Kidney (tissue), 14 donors: ENCODE measurements around the gene CAPZB. TPM values are rescaled to one million over a fixed set of nuclear protein-coding genes. Genes with fewer than 3 reads are reported as not detected.

Experiments used
- DNase-seq, 5 donors: peaks; one replicate each; pipeline ENCODE4 v3.0.0-alpha.2; 2013 to 2020
- FAIRE-seq: peaks from 2 replicates; lab custom pipeline; 2012; peaks lifted over from hg19 to GRCh38; lab: Jason Lieb, UNC
- H3K27ac ChIP-seq, 2 donors: one replicate each; pipeline ENCODE4 v1.7.0; 2013; ENCODE audit warnings: low read depth in 2 of 2, low read length in 2 of 2, inconsistent platforms in 1 of 2
- H3K27me3 ChIP-seq: one replicate; pipeline ENCODE4 v1.7.1; 2013; ENCODE audit warnings: low read length, inconsistent platforms; ENCODE audit not compliant: control insufficient read depth, insufficient read depth
- H3K36me3 ChIP-seq, 3 donors: one replicate each; pipeline versions ENCODE4 v1.7.0 to v1.7.1; 2013; ENCODE audit warnings: low read length in 3 of 3, control low read depth in 1 of 3, inconsistent platforms in 1 of 3; ENCODE audit not compliant: insufficient read depth in 3 of 3, control insufficient read depth in 2 of 3
- H3K4me1 ChIP-seq, 3 donors: one replicate each; pipeline versions ENCODE4 v1.7.0 to v1.7.1; 2013; ENCODE audit warnings: low read length in 3 of 3, inconsistent platforms in 1 of 3, low read depth in 1 of 3; ENCODE audit not compliant: control insufficient read depth in 2 of 3, insufficient read depth in 2 of 3
- H3K4me3 ChIP-seq, 3 donors: one replicate each; pipeline versions ENCODE4 v1.7.0 to v1.8.1; 2013; ENCODE audit warnings: low read length in 3 of 3, control low read depth in 1 of 3, inconsistent platforms in 1 of 3
- H3K9ac ChIP-seq, 3 donors: one replicate each; pipeline versions ENCODE4 v1.7.0 to v1.7.1; 2013; ENCODE audit warnings: low read length in 3 of 3, control low read depth in 1 of 3, inconsistent platforms in 1 of 3
- H3K9me3 ChIP-seq, 3 donors: one replicate each; pipeline versions ENCODE4 v1.7.0 to v1.7.1; 2013; ENCODE audit warnings: low read length in 3 of 3, control low read depth in 1 of 3, inconsistent platforms in 1 of 3; ENCODE audit not compliant: control insufficient read depth in 2 of 3, insufficient read depth in 1 of 3
- intact Hi-C: fragments of 100-400 bp; cut with DNase I; formaldehyde crosslinking; loops from one replicate; pipeline ENCODE4 v1.11.1; 2022
- polyA plus RNA-seq: library from polyadenylated mRNA; stranded (reverse); fragments of 350-450 nt; fragmentation: Illumina TruSeq; extraction: RNeasy Lipid Tissue Mini Kit (QIAGEN cat#74804); gene quantifications from one replicate; pipeline ENCODE4 v1.2.3, GENCODE V29; 2014; ENCODE audit warnings: low read depth, low replicate concordance; ENCODE audit not compliant: insufficient read depth
- total RNA-seq: library from RNA; stranded (reverse); fragmentation: NEBNext Ultra II Directional; extraction: Animal tissue kit (Norgen Biotek cat#: 25700); gene quantifications from one replicate; pipeline ENCODE4 v1.2.1, GENCODE V29; 2021
- TF ChIP-seq, protein P1 (sequence below): IDR thresholded peaks from 3 replicates; pipeline ENCODE4 v1.5.1; 2012; ENCODE audit warnings: mild to moderate bottlenecking, moderate library complexity, borderline replicate concordance; ENCODE audit not compliant: insufficient read depth; ENCODE audit errors: extremely low read depth
- donor health status: control.
- donor health status: control.
- donor health status: control.
- donor health status: control.
- donor health status: control.
- donor health status: DM: yes; HTN: yes; CAD: no.
- donor health status: Normal renal cell carcinoma (clear cell type).

The CAPZB gene
- total and polyA plus RNA-seq, 2 donors from 2014 or later, result 253 to 265 TPM

DNA sequence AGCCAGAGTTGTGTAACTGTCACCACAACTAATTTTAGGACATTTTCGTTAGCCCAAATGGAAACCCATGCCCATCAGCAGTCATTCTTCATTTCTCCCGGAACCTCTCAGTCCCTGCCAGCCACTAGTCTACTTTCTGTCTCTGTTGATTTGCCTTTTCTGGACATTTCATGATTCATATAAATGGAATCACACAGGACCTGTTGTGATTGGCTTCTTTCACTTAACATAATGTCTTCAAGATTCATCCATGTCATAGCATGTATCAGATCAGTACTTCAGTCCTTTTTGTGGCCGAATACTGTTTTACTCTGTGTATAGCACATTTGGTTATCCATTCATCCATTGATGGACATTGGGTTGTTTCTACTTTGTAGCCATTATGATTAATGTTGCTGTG, 166.1 kb downstream of the CAPZB start:
- H3K9ac ChIP-seq, result no peak overlapping the region
- intact Hi-C loops, result no loop called here
- no peak for FAIRE-seq
- H3K36me3 ChIP-seq, result peaks cover 0 to 5% (median 3%) of the 10 kb centered on the region in 3 donors
- H3K9me3 ChIP-seq, result no peaks in the 10 kb centered on the region
- H3K27me3 ChIP-seq, result no peaks in the 10 kb centered on the region
- TF ChIP-seq, protein P1, sequence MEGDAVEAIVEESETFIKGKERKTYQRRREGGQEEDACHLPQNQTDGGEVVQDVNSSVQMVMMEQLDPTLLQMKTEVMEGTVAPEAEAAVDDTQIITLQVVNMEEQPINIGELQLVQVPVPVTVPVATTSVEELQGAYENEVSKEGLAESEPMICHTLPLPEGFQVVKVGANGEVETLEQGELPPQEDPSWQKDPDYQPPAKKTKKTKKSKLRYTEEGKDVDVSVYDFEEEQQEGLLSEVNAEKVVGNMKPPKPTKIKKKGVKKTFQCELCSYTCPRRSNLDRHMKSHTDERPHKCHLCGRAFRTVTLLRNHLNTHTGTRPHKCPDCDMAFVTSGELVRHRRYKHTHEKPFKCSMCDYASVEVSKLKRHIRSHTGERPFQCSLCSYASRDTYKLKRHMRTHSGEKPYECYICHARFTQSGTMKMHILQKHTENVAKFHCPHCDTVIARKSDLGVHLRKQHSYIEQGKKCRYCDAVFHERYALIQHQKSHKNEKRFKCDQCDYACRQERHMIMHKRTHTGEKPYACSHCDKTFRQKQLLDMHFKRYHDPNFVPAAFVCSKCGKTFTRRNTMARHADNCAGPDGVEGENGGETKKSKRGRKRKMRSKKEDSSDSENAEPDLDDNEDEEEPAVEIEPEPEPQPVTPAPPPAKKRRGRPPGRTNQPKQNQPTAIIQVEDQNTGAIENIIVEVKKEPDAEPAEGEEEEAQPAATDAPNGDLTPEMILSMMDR, result no peak
- no peak overlapping the region for H3K27ac ChIP-seq
- no peak for DNase-seq
- no peak overlapping the region for H3K4me3 ChIP-seq
- H3K4me1 ChIP-seq, result peaks cover 0 to 5% (median 0%) of the 10 kb centered on the region in 3 donors

DNA sequence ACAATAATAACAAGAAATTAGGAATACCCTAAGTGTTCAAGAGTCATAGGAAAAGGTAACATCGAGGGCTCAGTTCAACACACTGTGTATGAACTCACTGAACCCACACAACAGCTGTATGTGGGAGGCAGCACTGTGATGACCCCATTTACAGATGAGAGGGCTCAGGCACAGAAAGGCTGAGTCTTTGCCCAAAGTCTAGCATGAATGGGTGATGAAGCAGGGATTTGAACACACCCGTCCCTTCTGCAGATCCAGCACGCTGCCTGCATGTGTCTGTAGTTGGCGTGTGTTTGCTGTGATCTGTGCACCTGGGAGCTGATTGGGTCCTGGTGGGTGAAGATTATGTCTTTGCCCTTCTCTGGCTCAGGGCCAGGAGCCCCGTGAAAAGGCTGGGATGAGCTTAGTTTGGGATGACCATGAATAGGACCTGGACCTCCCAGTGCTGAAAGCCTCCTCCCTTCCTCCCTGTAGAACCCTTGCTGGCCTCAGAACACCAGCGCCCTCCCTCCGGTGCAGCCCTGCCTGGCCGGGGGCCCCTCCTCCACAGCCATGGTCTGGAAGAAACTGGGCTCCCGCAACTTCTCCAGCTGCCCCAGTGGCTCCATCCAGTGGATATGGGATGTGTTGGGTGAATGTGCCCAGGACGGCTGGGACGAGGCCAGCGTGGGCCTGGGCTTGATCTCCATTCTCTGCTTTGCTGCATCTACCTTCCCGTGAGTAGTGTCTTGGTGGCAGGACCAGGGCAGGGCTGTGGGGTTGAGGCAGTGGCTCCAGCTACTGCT, 168.0 kb downstream of the CAPZB start:
- H3K36me3 ChIP-seq, result peaks cover 0 to 5% (median 3%) of the 10 kb centered on the region in 3 donors
- DNase-seq, result no peak
- no peak overlapping the region for H3K4me3 ChIP-seq
- H3K9ac ChIP-seq, result no peak overlapping the region
- H3K9me3 ChIP-seq, result no peaks in the 10 kb centered on the region
- intact Hi-C loops, result no loop called here
- peaks cover 0 to 18% (median 8%) of the 10 kb centered on the region in 3 donors for H3K4me1 ChIP-seq
- TF ChIP-seq, protein P1, result no peak
- no peak for FAIRE-seq
- no peaks in the 10 kb centered on the region for H3K27me3 ChIP-seq
- no peak overlapping the region for H3K27ac ChIP-seq

DNA sequence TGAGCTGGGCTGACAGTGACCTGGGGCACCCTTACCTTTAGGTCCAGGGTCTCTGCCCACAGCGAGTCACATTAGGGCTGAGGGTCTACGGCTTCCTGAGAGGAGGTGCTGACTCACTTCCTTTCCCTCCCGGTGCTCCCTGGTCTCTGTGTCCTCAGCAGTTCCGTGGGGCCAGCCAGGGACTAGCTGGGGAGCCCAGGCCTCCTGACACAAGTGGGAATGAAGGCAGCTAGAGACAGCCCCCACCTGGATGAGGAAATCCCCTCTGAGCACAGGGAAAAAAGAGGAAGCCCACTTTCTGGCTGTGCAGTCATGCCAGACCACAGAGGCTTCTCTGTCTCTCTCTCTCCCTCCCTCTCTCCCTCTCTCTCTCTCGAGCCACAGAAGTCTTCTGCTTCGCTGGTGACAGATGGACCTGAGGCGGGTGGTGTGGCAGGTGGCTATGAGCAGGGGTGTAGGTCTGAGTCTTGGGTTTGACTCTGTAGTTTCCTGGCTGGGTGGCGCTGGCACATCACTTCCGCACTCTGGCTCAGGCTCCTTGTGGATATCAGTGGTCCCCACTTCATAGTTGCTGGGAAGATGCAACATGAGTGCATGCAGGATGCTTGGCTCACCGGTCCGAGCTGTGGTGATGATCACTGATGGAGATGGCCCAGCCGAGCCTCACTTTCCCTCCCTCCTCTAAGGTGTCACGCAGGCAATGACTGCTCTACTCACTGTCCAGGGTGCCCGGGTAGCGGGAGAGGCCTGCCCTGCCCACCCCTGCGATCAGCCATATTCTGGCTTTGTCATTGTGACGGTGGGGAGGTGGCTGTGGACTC, 169.8 kb downstream of the CAPZB start:
- no peaks in the 10 kb centered on the region for H3K9me3 ChIP-seq
- intact Hi-C loops, result no loop called here
- FAIRE-seq (no peak), DNase-seq (peak in 1 of 5 donors; percentile 38)
- TF ChIP-seq, protein P1, result no peak
- peaks cover 0 to 23% (median 8%) of the 10 kb centered on the region in 3 donors for H3K4me1 ChIP-seq
- no peaks in the 10 kb centered on the region for H3K27me3 ChIP-seq
- H3K9ac ChIP-seq, result no peak overlapping the region
- no peak overlapping the region for H3K27ac ChIP-seq
- no peak overlapping the region for H3K4me3 ChIP-seq
- peaks cover 0 to 5% (median 3%) of the 10 kb centered on the region in 3 donors for H3K36me3 ChIP-seq
